Measurements from ENCODE around the gene RGS6.

DNA sequence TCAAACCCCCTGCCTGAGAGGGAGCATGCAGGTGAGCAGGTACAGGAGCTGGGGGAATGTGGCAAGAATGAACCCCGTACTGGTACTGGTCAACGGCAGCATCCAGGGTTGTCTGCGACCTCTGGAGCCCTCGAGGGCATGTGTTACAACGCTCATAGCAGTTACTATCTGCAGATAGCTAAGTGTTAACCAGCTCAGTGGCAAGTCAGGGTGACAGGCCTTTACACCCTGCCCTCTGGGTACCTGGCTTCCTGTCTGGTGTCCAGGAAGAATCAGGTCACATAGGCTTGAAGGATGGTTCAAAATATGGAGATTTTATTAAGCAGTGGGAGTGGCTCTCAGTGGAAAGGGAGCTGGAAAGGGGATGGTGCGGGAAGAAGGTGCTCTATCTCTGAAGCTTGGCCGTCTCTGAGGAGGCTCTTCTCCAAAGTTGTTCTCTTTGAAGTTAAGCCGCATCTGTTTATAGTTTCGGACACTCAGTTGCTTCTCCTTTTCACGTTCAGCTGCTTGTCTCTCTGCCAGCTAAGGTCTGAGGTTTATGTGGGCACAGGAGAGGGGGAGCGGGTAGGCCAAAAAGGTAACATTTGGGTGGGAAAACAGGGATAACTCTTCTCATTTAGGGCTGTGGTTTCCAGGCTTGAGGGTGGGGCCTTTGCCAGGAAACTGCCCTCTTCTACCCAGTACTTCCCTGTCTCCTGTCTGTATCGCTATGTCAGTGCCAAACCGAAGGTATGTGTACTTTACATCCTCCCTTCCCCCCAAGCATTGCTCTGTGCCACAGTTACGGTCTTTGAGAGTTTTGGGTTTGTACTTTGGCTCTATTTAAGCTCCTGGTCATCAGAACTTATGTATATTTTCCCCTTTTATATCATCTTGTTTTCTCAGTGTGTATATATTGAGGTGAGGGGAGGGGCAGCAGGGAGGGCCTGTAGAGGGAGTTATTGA, 305.8 kb downstream of the RGS6 start:
- TF ChIP-seq, protein P1, sequence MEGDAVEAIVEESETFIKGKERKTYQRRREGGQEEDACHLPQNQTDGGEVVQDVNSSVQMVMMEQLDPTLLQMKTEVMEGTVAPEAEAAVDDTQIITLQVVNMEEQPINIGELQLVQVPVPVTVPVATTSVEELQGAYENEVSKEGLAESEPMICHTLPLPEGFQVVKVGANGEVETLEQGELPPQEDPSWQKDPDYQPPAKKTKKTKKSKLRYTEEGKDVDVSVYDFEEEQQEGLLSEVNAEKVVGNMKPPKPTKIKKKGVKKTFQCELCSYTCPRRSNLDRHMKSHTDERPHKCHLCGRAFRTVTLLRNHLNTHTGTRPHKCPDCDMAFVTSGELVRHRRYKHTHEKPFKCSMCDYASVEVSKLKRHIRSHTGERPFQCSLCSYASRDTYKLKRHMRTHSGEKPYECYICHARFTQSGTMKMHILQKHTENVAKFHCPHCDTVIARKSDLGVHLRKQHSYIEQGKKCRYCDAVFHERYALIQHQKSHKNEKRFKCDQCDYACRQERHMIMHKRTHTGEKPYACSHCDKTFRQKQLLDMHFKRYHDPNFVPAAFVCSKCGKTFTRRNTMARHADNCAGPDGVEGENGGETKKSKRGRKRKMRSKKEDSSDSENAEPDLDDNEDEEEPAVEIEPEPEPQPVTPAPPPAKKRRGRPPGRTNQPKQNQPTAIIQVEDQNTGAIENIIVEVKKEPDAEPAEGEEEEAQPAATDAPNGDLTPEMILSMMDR (IDR thresholded peaks at IDR 0.05 in 4 of 5, conservative IDR thresholded peaks at IDR 0.05 in 1 of 5) = no peak
- TF ChIP-seq POLR2A (IDR thresholded peaks at IDR 0.05) = no peak

Measured in gastrocnemius medialis (tissue), 4 donors.